ENCODE data around the gene ZRANB1. TPM values are rescaled to one million over a fixed set of nuclear protein-coding genes. Genes with fewer than 3 reads are reported as not detected.

Gene ZRANB1
- total and polyA plus RNA-seq, 10 of the 15 experiments (the other 5 are each of a cell fraction or from before 2014, with no cell fraction given), result 1.7 to 11.8 (median 6.2) TPM

DNA sequence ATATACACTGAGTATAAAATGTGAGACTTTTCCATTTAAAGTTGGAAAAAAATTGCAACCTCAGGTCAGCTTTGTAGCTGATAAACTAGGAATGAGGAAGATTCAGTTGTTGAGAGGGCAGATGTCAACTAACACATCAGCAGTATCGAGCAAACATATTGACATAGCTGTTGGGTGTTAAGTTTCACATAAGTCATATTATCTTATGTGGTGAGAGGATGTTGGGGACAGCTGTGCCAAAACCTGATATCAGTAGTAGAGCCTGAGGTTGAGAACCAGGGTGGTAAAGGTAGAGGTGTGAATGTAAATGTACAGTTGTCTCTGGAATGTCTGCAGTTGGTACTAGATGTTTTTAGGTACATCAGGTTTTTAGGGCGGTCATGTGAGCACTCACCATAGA, 5.0 kb downstream of the ZRANB1 start:
- SMC1A ChIA-PET (ENCODE audit: uncharacterized antibody, unreplicated experiment), result no interaction called here
- ATAC-seq, result peak; percentile 28; the same call in 2 of the 3 replicates
- no peaks in the 10 kb centered on the region for H4K20me1 ChIP-seq (ENCODE audit: control insufficient read depth, insufficient read depth)
- TF ChIP-seq SIN3A (IDR thresholded peaks at IDR 0.05; ENCODE audit: low read depth, low read length), result no peak
- TF ChIP-seq ZNF274 (IDR thresholded peaks at IDR 0.05; ENCODE audit: insufficient read depth, insufficient read length), result no peak
- TF ChIP-seq EED (IDR thresholded peaks at IDR 0.05; ENCODE audit: low read depth), result no peak
- TF ChIP-seq JUND (IDR thresholded peaks at IDR 0.05; ENCODE audit: low read depth, low read length), result no peak
- no peak for TF ChIP-seq IKZF2 (IDR thresholded peaks at IDR 0.05)
- TF ChIP-seq ZSCAN29 (IDR thresholded peaks at IDR 0.05), result no peak
- no peak for TF ChIP-seq BACH1 (IDR thresholded peaks at IDR 0.05; ENCODE audit: borderline replicate concordance)
- TF ChIP-seq, protein P1, sequence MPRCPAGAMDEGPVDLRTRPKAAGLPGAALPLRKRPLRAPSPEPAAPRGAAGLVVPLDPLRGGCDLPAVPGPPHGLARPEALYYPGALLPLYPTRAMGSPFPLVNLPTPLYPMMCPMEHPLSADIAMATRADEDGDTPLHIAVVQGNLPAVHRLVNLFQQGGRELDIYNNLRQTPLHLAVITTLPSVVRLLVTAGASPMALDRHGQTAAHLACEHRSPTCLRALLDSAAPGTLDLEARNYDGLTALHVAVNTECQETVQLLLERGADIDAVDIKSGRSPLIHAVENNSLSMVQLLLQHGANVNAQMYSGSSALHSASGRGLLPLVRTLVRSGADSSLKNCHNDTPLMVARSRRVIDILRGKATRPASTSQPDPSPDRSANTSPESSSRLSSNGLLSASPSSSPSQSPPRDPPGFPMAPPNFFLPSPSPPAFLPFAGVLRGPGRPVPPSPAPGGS (IDR thresholded peaks at IDR 0.05; ENCODE audit: borderline replicate concordance, insufficient read depth, low read depth, low read length, poor library complexity, severe bottlenecking), result no peak
- no peak for TF ChIP-seq SREBF2 (IDR thresholded peaks at IDR 0.05; ENCODE audit: low read length)
- TF ChIP-seq, protein P2, sequence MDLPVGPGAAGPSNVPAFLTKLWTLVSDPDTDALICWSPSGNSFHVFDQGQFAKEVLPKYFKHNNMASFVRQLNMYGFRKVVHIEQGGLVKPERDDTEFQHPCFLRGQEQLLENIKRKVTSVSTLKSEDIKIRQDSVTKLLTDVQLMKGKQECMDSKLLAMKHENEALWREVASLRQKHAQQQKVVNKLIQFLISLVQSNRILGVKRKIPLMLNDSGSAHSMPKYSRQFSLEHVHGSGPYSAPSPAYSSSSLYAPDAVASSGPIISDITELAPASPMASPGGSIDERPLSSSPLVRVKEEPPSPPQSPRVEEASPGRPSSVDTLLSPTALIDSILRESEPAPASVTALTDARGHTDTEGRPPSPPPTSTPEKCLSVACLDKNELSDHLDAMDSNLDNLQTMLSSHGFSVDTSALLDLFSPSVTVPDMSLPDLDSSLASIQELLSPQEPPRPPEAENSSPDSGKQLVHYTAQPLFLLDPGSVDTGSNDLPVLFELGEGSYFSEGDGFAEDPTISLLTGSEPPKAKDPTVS (IDR thresholded peaks at IDR 0.05; ENCODE audit: low read depth, low read length), result no peak
- no peak for TF ChIP-seq NKRF (conservative IDR thresholded peaks at IDR 0.05)
- TF ChIP-seq, protein P3, sequence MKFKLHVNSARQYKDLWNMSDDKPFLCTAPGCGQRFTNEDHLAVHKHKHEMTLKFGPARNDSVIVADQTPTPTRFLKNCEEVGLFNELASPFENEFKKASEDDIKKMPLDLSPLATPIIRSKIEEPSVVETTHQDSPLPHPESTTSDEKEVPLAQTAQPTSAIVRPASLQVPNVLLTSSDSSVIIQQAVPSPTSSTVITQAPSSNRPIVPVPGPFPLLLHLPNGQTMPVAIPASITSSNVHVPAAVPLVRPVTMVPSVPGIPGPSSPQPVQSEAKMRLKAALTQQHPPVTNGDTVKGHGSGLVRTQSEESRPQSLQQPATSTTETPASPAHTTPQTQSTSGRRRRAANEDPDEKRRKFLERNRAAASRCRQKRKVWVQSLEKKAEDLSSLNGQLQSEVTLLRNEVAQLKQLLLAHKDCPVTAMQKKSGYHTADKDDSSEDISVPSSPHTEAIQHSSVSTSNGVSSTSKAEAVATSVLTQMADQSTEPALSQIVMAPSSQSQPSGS (IDR thresholded peaks at IDR 0.05; ENCODE audit: low read length), result no peak
- TF ChIP-seq EGR1 (IDR thresholded peaks at IDR 0.05; ENCODE audit: borderline replicate concordance in 1 of 2, low read depth in 2 of 2, low read length in 2 of 2), result no peak
- TF ChIP-seq, protein P4, sequence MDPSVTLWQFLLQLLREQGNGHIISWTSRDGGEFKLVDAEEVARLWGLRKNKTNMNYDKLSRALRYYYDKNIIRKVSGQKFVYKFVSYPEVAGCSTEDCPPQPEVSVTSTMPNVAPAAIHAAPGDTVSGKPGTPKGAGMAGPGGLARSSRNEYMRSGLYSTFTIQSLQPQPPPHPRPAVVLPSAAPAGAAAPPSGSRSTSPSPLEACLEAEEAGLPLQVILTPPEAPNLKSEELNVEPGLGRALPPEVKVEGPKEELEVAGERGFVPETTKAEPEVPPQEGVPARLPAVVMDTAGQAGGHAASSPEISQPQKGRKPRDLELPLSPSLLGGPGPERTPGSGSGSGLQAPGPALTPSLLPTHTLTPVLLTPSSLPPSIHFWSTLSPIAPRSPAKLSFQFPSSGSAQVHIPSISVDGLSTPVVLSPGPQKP (IDR thresholded peaks at IDR 0.05; ENCODE audit: low read depth, low read length), result no peak

More for the DNA sequence above, 5.0 kb downstream of the ZRANB1 start:
- Histone ChIP-seq H3K4me2 (ENCODE audit: control insufficient read depth, insufficient read depth) (no peak overlapping the region), H3K27ac (ENCODE audit: control insufficient read depth, insufficient read depth) (no peak overlapping the region), H2AFZ (ENCODE audit: control insufficient read depth, low read depth, low read length) (no peak overlapping the region), H3K36me3 (ENCODE audit: control insufficient read depth in 2 of 2, insufficient read depth in 2 of 2, low read length in 1 of 2) (no peaks in the 10 kb centered on the region; a peak in 2 of 4 replicates), H3K4me3 (no peak overlapping the region), H3K9ac (ENCODE audit: control insufficient read depth, insufficient read depth, low read length) (no peak overlapping the region), H3K79me2 (ENCODE audit: control insufficient read depth, insufficient read depth, low read length) (peaks cover 45% of the 10 kb centered on the region), H3K4me1 (ENCODE audit: control insufficient read depth, insufficient read depth, low read length) (no peaks in the 10 kb centered on the region), H3K9me3 (replicated peaks; ENCODE audit: control insufficient read depth, insufficient read depth, low read length) (no peaks in the 10 kb centered on the region), H3K27me3 (replicated peaks in 1 of 2; ENCODE audit: control insufficient read depth in 2 of 2, insufficient read depth in 2 of 2, low read length in 1 of 2) (no peaks in the 10 kb centered on the region)
- WGBS (ENCODE audit: insufficient coverage, insufficient replicate concordance, low lambda C conversion rate, missing lambda C conversion rate), result 100% methylated on average over 2 of the region's 2 CpGs
- DNase-seq (ENCODE audit: low read depth, low spot score) (no peak), FAIRE-seq (no peak)
- ChIA-PET POLR2A (no interaction called here), CTCF (interaction anchor here (1.0 to 1.1 kb wide), 2 partner anchors 10 to 12 kb away, joined by 3 read pairs; no protein-coding TSS in a partner anchor), RAD21 (ENCODE audit: unreplicated experiment) (interaction anchor here (0.6 kb wide), 1 partner anchor 137 kb away, joined by 3 read pairs; no protein-coding TSS in a partner anchor)
- in situ Hi-C loops (cut with MboI) (no loop called here), intact Hi-C loops (cut with micrococcal nuclease; ENCODE audit: unreplicated experiment) (no loop called here)
- BruUV-seq (replicated peaks), result no TSS peak
